A673 (cell line): ENCODE measurements around the gene GGPS1. TPM values are rescaled to one million over a fixed set of nuclear protein-coding genes. Genes with fewer than 3 reads are reported as not detected.

Experiments used
- BruUV-seq: library from RNA; stranded (reverse); fragments of 400-500 nt; replicated peaks from 2 replicates; lab custom pipeline; 2021; lab: Mats Ljungman, UMichigan
- CTCF ChIA-PET: fragments of 300-600 bp; sonication (Branson Sonifier 250); formaldehyde crosslinking; loops from one replicate; lab custom pipeline; 2022; ENCODE audit warnings: antibody characterized with exemption; lab: Charles Lee
- POLR2A ChIA-PET: fragments of 300-600 bp; sonication (Branson Sonifier 250); formaldehyde crosslinking; loops from one replicate; lab custom pipeline; 2022; ENCODE audit warnings: antibody characterized with exemption; ENCODE audit not compliant: low non-redundant PET; lab: Charles Lee
- DNase-seq: peaks from one replicate; pipeline ENCODE4 v3.0.0-alpha.2; 2015; ENCODE audit warnings: low spot score
- H3K27ac ChIP-seq: fragments of 200-600 bp; sonication (generic); 2 replicates; pipeline ENCODE4 v1.5.1; 2016; ENCODE audit warnings: mixed run types, low read depth, mild to moderate bottlenecking, mixed read lengths, antibody characterized with exemption, low read length; ENCODE audit not compliant: poor library complexity, severe bottlenecking
- H3K27me3 ChIP-seq: fragments of 200-600 bp; sonication (generic); replicated peaks from 2 replicates; pipeline ENCODE4 v1.6.1; 2017; ENCODE audit warnings: mixed run types, low read depth, mild to moderate bottlenecking, mixed read lengths, antibody characterized with exemption, low read length; ENCODE audit not compliant: insufficient read depth, poor library complexity
- H3K36me3 ChIP-seq: fragments of 200-600 bp; sonication (generic); 2 replicates; pipeline ENCODE4 v1.6.1; 2016; ENCODE audit warnings: mixed run types, mild to moderate bottlenecking, mixed read lengths, antibody characterized with exemption, low read length; ENCODE audit not compliant: insufficient read depth, poor library complexity, severe bottlenecking
- H3K4me1 ChIP-seq: fragments of 200-600 bp; sonication (generic); 2 replicates; pipeline ENCODE4 v1.6.1; 2017; ENCODE audit warnings: mixed run types, mild to moderate bottlenecking, mixed read lengths, antibody characterized with exemption, low read length; ENCODE audit not compliant: insufficient read depth, poor library complexity, severe bottlenecking
- H3K4me3 ChIP-seq: fragments of 200-600 bp; sonication (generic); 2 replicates; pipeline ENCODE4 v1.5.1; 2016; ENCODE audit warnings: low read depth, mixed run types, mild to moderate bottlenecking, mixed read lengths, low read length; ENCODE audit not compliant: poor library complexity, severe bottlenecking
- H3K9me3 ChIP-seq: fragments of 200-600 bp; sonication (generic); 2 replicates; pipeline ENCODE4 v1.6.1; 2016; ENCODE audit warnings: mixed run types, low read depth, mild to moderate bottlenecking, mixed read lengths, antibody characterized with exemption, low read length; ENCODE audit not compliant: poor library complexity, severe bottlenecking
- EZH2 ChIP-seq: fragments of 200-600 bp; sonication (generic); IDR thresholded peaks from 2 replicates; pipeline ENCODE4 v1.6.1; 2017; ENCODE audit warnings: borderline replicate concordance, low read depth, mild to moderate bottlenecking, mixed read lengths, antibody characterized with exemption, low read length; ENCODE audit not compliant: poor library complexity, severe bottlenecking
- intact Hi-C: fragments of 100-400 bp; cut with micrococcal nuclease; formaldehyde crosslinking; loops from one replicate; pipeline ENCODE4 v1.10.0; 2022; ENCODE audit not compliant: unreplicated experiment
- total RNA-seq: library from RNA; stranded (reverse); gene quantifications from 2 replicates; pipeline ENCODE4 v1.2.3, GENCODE V29; 2021
- TF ChIP-seq, protein P1 (sequence below): fragments of 300-800, 200-600 bp; sonication (generic); conservative IDR thresholded peaks from 2 replicates; pipeline ENCODE4 v1.5.1; 2017; ENCODE audit warnings: low read depth, mild to moderate bottlenecking, antibody characterized with exemption, low read length, moderate library complexity, mixed read lengths

Gene GGPS1
- total RNA-seq, 1 experiment from 2014 or later: 26.8 TPM

GRCh38 chr1:235342039-235342438 lies 13.7 kb downstream of the GGPS1 start:
- Histone ChIP-seq H3K27ac (no peak overlapping the region), H3K9me3 (no peaks in the 10 kb centered on the region), H3K4me1 (no peaks in the 10 kb centered on the region), H3K4me3 (no peak overlapping the region), H3K36me3 (no peaks in the 10 kb centered on the region), H3K27me3 (no peaks in the 10 kb centered on the region)
- DNase-seq: peak; percentile 3
- ChIA-PET CTCF (no interaction called here), POLR2A (no interaction called here)
- TF ChIP-seq EZH2: no peak
- TF ChIP-seq, protein P1, sequence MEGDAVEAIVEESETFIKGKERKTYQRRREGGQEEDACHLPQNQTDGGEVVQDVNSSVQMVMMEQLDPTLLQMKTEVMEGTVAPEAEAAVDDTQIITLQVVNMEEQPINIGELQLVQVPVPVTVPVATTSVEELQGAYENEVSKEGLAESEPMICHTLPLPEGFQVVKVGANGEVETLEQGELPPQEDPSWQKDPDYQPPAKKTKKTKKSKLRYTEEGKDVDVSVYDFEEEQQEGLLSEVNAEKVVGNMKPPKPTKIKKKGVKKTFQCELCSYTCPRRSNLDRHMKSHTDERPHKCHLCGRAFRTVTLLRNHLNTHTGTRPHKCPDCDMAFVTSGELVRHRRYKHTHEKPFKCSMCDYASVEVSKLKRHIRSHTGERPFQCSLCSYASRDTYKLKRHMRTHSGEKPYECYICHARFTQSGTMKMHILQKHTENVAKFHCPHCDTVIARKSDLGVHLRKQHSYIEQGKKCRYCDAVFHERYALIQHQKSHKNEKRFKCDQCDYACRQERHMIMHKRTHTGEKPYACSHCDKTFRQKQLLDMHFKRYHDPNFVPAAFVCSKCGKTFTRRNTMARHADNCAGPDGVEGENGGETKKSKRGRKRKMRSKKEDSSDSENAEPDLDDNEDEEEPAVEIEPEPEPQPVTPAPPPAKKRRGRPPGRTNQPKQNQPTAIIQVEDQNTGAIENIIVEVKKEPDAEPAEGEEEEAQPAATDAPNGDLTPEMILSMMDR: no peak
- intact Hi-C loops: no loop called here
- TSS peak; percentile 39 for BruUV-seq

DNA sequence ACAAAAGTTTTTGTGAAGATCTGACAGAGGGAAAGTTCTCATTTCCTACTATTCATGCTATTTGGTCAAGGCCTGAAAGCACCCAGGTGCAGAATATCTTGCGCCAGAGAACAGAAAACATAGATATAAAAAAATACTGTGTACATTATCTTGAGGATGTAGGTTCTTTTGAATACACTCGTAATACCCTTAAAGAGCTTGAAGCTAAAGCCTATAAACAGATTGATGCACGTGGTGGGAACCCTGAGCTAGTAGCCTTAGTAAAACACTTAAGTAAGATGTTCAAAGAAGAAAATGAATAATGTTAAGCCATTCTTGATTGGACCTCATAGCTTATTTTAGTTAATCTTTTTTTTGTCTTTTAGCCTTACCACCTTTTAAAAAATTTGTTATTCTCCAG lies 14.1 kb downstream of the GGPS1 start:
- no peaks in the 10 kb centered on the region for H3K36me3 ChIP-seq

DNA sequence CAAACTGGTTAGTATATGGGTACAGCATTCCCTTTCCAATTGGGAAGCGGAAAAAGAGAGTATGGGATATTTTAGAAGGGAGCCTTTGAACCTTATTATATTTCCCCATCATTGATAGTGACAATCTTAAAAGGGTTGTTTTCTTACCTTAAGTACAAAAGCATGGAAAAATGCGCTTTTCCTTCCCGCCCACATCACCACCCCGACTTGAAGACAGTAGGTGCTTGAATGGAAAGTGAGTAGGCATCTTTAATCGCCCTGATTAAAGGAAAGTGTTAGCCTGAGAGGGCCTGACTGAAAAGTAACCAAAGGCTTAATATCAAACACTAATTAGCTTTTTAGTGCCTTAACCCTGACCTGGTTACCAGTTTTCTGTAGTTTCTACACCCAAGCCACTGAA lies 15.4 kb downstream of the GGPS1 start:
- no TSS peak for BruUV-seq
- Histone ChIP-seq H3K27me3 (no peaks in the 10 kb centered on the region), H3K27ac (no peak overlapping the region), H3K36me3 (no peaks in the 10 kb centered on the region), H3K9me3 (no peaks in the 10 kb centered on the region), H3K4me1 (no peaks in the 10 kb centered on the region), H3K4me3 (no peak overlapping the region)
- TF ChIP-seq, protein P1: no peak
- TF ChIP-seq EZH2: no peak
- ChIA-PET CTCF (no interaction called here), POLR2A (no interaction called here)
- DNase-seq: no peak
- intact Hi-C loops: no loop called here

More for the DNA sequence above, 14.1 kb downstream of the GGPS1 start:
- TF ChIP-seq, protein P1: no peak
- TF ChIP-seq EZH2: no peak
- ChIA-PET POLR2A (no interaction called here), CTCF (no interaction called here)
- BruUV-seq: no TSS peak
- Histone ChIP-seq H3K4me1 (no peaks in the 10 kb centered on the region), H3K9me3 (no peaks in the 10 kb centered on the region), H3K27ac (no peak overlapping the region), H3K27me3 (no peaks in the 10 kb centered on the region), H3K4me3 (no peak overlapping the region)
- DNase-seq: no peak
- intact Hi-C loops: no loop called here
